Measurements from ENCODE around the gene GLOD5. TPM values are rescaled to one million over a fixed set of nuclear protein-coding genes. Genes with fewer than 3 reads are reported as not detected.

Gene GLOD5
- total RNA-seq, 1 donor from 2014 or later: 0.95 TPM

- no peaks in the 10 kb centered on the region for H3K27me3 ChIP-seq (ENCODE audit: low read depth)
- no peaks in the 10 kb centered on the region for H3K9me3 ChIP-seq
- no peaks in the 10 kb centered on the region for H3K36me3 ChIP-seq
- H3K27ac ChIP-seq: no peak overlapping the region
- no peak overlapping the region for H3K4me3 ChIP-seq
- ATAC-seq (no peak), DNase-seq (no peak)
- TF ChIP-seq CTCF (IDR thresholded peaks at IDR 0.05): no peak
- H3K4me1 ChIP-seq: no peaks in the 10 kb centered on the region
- intact Hi-C loops (cut with DNase I): no loop called here
These were observed 26.2 kb downstream of the GLOD5 start for GRCh38 chrX:48787505-48788443.

GRCh38 chrX:48789366-48790220, 28.0 kb downstream of the GLOD5 start:
- Histone ChIP-seq H3K4me3 (no peak overlapping the region), H3K36me3 (no peaks in the 10 kb centered on the region), H3K9me3 (no peaks in the 10 kb centered on the region), H3K27ac (no peak overlapping the region), H3K4me1 (no peaks in the 10 kb centered on the region), H3K27me3 (ENCODE audit: low read depth) (no peaks in the 10 kb centered on the region)
- no peak for ATAC-seq
- no peak for DNase-seq
- no peak for TF ChIP-seq CTCF (IDR thresholded peaks at IDR 0.05)
- intact Hi-C loops (cut with DNase I): no loop called here

GRCh38 chrX:48790477-48790876, 28.9 kb downstream of the GLOD5 start:
- no peak for ATAC-seq

GRCh38 chrX:48791063-48791820, 29.7 kb downstream of the GLOD5 start:
- Histone ChIP-seq H3K27me3 (ENCODE audit: low read depth) (no peaks in the 10 kb centered on the region), H3K4me3 (no peak overlapping the region), H3K4me1 (no peaks in the 10 kb centered on the region), H3K27ac (no peak overlapping the region), H3K36me3 (no peaks in the 10 kb centered on the region), H3K9me3 (no peaks in the 10 kb centered on the region)
- no peak for TF ChIP-seq CTCF (IDR thresholded peaks at IDR 0.05)
- ATAC-seq (no peak), DNase-seq (no peak)
- intact Hi-C loops (cut with DNase I): no loop called here

More at GRCh38 chrX:48790477-48790876, 28.9 kb downstream of the GLOD5 start:
- H3K4me1 ChIP-seq: no peaks in the 10 kb centered on the region
- no peak overlapping the region for H3K4me3 ChIP-seq
- intact Hi-C loops (cut with DNase I): no loop called here
- DNase-seq: no peak
- no peaks in the 10 kb centered on the region for H3K9me3 ChIP-seq
- H3K36me3 ChIP-seq: no peaks in the 10 kb centered on the region
- H3K27ac ChIP-seq: no peak overlapping the region
- TF ChIP-seq CTCF (IDR thresholded peaks at IDR 0.05): no peak
- no peaks in the 10 kb centered on the region for H3K27me3 ChIP-seq (ENCODE audit: low read depth)

GRCh38 chrX:48792219-48792618, 30.7 kb downstream of the GLOD5 start:
- no peak for ATAC-seq
- TF ChIP-seq CTCF (IDR thresholded peaks at IDR 0.05): no peak
- H3K9me3 ChIP-seq: no peaks in the 10 kb centered on the region
- H3K4me3 ChIP-seq: no peak overlapping the region
- no peaks in the 10 kb centered on the region for H3K36me3 ChIP-seq
- no peak overlapping the region for H3K27ac ChIP-seq
- no peak for DNase-seq
- H3K27me3 ChIP-seq (ENCODE audit: low read depth): no peaks in the 10 kb centered on the region
- intact Hi-C loops (cut with DNase I): no loop called here
- no peaks in the 10 kb centered on the region for H3K4me1 ChIP-seq

Measured in lower lobe of right lung (tissue), 2 donors.